HG02970 (cell line): ENCODE data around the gene PLA2G2C.

Source experiments
- ATAC-seq: cut with Tn5 transposase; IDR thresholded peaks from one replicate; pipeline ENCODE4 v1.9.1; 2021; ENCODE audit warnings: mild to moderate bottlenecking, moderate library complexity, moderate number of reproducible peaks; ENCODE audit not compliant: unreplicated experiment, low FRiP score

The PLA2G2C gene

DNA sequence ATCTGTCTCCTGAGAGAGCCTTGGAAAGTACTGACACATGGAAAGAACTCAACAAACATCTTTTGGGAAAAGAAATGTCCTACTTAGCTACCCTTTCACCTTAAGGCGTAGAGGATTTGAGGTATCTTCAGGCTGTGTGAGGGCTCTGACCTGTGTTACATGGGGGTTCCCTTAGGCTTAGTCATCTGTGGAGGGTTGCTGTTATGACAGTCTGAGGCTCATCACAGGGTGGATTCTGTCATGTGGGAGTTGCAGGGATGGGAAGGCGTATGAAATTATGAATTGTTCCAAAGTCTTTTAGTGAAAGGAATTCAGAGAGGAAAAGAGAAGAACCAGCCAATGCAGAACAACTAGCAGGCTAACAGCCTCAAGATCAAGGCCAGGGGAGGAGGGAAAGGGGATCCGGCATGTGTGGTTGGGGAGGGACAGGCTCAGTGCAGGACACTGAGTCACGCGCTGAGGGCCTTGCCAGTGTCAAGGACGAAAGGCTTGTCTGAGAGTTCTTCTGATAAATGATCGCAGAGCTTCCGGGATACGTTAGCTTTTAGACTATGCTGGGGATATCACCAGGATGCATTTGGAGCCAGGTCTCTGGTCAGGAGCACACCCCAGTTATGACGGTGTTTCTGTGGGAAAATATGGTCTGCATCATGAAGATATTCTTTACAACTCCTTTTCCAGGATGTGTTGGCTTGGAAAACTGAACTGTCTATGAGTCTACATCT, 24.6 kb upstream of the PLA2G2C start:
- ATAC-seq, result no peak

DNA sequence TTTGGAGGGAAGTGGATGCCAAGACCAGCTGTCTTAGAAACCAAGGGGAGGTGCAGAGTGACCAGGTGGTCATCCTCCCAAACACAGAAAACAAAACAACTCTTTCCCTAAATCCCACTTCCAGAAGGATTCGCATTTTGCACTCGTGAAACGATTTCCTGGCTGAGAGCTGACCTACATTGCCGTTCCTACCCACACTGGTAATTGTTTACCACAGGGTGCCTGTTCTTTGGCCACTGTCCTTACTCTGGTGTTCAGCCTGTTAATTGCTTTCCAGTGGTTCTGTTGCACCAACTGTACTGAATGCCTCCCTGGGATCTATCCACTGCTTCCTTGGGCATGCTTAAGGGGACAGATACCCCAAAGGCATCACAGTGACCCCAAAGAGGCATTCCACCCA, 23.2 kb upstream of the PLA2G2C start:
- no peak for ATAC-seq

DNA sequence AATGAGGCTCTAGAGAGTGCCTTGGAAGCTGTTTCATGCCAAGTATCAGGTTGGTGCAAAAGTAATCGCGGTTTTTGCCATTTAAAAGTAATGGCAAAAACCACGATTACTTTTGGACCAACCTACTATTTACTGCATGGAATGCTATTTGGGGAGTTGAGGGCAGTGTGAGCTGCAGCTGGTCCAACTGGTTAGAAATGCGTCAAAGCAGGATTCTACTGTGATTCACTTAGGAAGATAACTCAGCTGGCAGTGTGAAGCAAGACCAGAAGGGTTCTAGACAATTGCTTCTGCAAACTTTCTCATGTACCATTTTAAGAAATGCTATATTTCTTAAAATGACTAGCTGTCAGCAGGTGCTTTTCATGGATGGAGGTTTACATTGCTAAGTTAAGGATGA, 21.2 kb upstream of the PLA2G2C start:
- no peak for ATAC-seq

DNA sequence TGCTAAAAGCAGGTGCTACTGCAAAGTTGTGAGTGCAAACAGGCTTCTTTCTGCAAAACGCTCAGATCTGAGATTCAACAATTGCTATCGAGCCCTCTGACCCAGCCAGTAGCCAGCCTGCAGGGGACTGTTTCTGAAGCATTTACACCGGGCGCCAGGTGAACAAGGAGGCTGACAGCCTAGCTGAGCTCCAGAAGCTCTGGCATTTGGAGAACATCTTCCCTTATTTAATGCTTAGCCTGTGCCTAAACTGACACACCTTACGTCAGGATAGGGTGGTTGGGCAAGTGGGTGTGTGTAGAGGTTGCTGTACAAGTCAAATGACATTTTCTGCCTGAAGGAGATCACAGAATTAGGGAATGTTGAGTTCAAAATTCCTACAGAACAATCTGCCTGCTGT, 15.8 kb upstream of the PLA2G2C start:
- ATAC-seq, result no peak

DNA sequence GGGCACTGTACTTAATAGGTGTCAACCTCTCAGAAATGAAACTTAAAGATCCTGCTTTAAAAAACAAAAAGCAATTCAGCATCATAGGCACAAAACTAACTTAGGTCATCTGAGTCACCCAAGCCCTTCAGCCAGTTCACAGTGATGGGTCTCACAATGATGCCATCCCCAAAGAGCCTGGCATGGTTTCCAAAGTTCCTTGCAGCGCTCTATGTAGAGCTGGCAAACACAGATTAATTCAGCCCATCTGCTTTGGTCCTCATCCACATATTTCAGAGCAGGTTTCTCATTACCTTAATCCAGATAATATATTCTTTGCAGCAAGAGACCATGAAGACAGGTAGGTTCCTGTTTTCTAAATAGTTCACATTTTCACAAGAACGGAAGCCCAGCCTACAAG, 14.6 kb upstream of the PLA2G2C start:
- no peak for ATAC-seq

DNA sequence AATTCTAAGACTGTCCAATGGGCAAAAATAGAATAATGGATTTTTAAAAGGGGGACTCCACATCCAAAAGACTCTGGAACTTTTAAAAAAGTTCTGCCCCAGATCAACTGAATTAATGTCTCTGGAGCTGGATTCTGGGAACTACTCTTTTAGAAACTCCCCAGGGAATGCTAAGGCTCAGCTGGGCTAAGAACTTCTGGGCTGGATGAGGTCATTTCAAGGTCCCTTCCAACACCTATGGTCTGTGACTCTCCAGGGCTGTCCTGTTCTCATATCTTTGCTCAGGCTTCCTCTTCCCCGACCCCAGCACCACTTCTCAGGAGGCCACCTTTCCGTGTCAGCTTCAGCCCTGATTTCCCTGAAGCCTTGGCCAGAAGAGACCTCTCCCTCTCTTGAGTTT, 13.5 kb upstream of the PLA2G2C start:
- ATAC-seq, result no peak

DNA sequence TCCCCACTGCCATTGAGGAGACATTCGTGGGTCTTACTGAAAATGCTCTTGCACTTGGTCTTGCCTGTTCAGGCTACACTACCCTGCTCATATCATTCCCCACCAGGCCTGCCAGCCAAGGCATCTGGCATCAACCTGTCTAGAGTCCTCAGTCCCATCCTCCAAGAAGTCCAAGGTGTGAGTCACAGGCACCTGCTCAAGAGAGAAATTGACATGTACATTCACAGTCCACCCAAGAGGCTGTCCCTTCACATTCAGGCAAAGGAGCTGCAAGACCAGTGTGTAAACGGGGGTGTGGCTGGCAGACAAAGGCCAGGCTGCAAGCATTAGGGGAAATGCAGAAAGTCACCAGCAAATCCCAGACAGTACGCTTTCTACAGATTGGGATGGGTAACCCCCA, 13.1 kb upstream of the PLA2G2C start:
- ATAC-seq, result no peak

DNA sequence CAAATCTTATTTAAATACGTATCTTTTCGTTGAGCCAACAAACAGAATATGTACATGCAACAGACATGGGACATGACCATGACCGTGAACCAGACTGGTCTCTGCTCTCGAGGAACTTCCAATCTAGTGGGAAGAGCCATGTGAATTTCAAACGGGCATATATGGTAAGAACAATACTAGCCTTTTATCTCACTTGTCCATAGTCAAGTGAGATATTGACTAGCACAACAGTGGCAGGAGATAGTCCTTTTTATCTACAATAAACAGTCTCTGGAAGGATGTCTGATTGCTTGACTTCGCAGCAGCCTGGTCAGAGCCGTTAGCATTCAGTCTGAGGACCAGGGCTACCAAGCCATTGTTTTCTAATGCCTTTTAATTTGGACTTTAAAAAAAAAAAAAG, 12.6 kb upstream of the PLA2G2C start:
- ATAC-seq, result no peak

DNA sequence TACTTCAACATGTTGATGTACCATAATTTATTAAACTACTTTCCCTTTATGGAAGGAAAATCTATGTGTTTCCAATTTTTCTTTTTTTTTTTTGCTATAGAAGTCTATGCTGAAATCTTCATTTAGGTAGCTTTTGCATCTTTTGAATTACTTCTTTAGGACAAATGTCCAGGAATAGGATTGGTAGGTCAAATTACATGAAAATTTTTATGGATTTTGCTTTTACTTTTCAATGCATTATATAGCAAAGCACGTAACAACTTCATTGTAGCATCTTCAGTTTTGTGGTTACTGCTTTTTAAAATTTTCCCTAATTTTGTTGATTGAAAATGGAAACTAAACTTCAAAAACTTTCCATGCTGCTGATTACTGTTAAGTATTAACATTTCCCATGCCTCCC, 12.0 kb upstream of the PLA2G2C start:
- no peak for ATAC-seq

DNA sequence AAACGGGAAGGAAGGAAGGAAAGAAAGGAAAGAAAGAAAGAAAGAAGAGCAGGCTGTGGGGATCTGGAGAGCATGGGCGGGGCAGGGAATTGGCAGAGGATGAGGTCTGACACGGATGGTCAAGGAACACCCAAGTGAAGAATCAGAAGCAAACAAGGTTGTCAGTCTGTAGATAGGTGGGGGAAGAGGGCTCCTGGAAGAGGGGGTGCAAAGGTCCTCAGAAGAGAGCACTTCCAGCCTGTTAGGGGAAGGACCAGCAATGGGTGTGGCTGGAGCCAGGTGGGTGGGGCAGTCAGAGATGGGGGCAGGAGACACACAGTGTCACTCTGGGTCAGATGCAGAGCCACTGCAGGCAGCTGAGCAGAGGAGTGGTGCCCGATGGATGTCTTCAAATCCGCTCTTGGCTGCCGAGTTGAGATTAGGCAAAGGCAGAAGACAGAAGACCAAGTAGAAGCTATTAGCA, 11.0 kb upstream of the PLA2G2C start:
- no peak for ATAC-seq

DNA sequence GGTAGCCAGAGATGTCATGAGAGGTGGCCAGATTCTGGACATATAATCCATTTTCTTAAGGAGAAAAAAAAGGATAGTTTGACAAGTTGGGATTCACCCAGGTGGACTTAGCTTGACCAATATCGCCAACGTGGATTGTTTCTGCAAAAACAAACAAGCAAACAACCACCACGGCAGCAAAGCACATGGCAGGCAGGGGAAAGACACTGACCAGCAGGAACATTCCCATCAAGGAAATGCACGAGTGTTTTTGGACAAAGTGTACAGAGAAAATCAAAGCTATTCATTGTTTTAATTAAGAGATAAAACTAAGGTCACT, 9.1 kb upstream of the PLA2G2C start:
- no peak for ATAC-seq

DNA sequence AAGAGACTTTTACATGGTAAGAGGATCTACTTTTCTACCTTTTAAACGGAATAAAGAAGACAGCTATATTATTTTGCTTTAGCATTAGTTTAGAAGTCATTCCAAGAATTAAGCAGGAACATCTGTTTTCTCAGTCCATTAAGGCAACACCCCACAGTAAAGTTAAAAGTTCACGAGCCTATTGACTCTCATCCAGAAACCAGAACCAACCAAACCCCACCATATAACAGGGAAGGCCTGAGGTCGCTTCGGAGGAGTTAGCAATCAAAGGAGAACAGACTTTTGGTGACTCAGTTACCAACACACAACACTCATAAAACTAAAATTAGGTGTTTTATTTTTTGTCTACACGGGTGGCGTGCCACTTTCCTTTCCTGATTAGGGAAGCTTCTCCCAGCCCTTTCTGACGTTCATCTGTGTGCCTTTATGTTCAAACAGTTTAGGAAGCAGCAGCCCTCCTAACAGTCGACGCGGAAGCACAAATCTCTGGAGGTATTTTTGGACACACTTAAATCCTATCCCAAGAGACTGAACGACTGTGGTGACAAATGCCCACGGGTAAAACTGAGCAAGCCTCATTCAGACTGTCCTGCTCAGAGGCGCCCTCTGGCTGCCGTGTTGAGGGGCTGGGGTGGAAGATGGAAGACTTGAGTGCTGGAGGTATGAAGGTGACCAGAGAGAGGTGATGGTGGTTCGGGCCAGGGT, 8.6 kb upstream of the PLA2G2C start:
- ATAC-seq, result no peak

DNA sequence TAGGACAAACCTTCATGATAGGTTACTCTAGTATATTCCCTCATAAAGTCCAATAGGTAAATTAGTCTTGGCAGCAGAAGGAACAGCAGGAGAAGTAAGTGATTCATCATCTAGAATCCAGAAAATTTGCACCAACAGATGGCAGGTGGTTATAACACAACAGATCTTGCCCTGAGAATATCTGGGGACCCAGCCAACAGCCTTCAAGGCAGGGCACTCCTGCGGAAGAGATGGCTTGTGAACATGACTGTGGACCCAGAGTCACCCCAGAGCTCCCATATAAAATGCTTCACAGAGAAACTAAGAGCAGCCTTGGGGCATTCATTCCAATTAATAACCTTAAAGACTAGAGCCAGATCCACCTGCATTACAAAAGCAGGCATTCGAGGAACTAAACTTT, 7.9 kb upstream of the PLA2G2C start:
- no peak for ATAC-seq

DNA sequence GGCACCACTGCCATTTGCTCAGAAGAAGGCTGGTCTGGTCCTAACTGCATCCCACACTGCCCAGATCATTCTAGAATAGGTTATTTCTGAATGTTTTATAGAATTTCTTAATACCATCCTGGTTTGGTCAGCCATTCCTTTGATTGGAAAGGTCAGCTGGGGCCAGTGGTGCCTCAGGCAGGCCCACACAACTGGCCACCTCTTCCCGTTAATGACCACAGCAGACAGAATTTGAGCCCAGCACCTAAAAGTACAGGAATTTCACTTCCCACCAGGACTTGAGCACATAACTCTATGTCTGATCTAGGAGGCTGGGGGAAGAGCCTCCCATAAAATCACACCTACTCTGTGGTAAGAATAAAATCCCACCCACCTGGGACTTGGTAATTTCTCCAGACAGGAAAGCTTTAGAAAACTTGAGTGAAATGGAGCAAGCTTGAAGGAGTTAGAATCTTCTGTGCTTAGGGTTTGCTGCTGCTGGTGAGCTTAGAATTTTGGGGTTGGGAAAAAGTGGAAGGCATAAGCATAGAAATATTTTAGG, 6.6 kb upstream of the PLA2G2C start:
- ATAC-seq, result no peak

DNA sequence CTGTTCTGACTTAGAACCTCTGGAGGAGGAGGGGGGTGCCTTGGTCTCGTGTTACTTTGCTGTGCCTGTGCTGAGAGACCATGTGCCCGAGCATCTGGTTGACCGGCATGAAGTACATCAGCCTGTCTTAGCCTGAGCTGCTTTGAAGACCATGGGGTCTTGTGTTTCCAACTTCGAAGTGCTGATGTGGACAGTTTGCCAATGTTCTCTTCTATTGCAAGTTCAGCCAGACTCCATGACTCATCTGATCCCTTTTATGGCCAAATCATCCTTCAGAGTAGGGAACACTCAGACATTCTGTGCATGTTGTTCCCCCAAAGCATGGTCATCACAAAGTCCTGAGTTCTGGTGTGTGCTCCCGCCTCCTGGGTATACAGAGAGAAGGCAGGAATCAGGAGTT, 6.0 kb upstream of the PLA2G2C start:
- no peak for ATAC-seq

DNA sequence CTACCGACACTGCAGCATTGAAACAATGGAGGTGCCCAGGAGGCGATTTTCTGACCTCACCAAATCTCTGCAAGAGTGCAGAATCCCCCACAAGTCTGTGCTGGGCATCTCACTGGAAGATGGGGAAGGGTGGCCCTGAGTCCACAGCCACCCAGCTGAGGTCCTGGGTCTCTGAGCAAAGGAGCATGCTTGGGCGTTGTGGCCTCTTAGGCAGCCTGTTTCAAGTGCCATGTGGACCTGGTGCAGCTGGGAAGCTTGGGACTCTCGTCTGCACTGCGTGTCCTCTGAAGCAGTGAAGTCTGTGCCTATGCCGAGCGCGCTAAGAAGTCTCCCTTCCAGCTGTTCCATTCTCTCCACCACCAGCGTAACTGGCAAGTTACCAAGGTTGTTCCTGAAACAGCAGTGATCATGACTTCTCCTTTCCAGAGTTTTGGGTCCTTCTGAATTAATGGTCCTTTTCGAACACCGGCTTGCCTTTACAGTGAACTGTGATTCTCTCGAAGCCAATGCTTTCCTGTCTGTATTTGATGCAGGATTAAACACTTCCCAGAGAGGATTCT, 5.0 kb upstream of the PLA2G2C start:
- no peak for ATAC-seq

DNA sequence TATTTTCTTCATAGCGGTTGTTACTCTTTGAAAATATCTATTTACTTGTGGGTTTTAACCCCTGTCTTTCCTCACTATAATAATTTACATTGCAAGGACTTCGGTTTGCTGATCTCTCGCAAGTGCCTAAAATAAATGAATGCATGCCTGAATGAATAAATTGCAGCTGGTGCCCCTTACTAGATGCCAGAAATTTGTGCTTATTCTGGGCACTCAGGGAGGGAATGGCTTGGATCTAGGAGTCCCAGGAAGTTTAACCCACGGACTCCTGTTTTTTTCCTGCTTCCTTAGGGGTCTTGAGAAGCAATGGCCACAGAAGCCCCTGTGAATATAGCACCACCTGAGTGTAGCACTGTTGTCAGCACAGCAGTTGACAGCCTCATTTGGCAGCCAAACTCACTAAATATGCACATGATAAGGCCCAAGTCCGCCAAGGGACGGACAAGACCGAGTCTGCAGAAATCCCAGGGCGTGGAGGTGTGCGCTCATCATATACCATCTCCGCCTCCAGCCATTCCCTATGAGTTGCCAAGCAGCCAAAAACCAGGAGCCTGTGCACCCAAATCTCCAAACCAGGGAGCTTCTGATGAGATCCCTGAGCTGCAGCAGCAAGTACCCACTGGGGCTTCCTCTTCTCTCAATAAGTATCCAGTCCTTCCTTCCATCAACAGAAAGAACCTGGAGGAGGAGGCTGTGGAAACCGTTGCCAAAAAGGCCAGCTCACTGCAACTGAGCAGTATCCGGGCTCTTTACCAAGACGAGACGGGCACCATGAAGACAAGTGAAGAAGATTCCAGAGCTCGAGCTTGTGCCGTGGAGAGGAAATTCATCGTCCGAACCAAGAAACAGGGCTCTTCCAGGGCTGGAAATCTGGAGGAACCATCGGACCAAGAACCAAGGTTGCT, 4.2 kb upstream of the PLA2G2C start:
- ATAC-seq, result no peak

DNA sequence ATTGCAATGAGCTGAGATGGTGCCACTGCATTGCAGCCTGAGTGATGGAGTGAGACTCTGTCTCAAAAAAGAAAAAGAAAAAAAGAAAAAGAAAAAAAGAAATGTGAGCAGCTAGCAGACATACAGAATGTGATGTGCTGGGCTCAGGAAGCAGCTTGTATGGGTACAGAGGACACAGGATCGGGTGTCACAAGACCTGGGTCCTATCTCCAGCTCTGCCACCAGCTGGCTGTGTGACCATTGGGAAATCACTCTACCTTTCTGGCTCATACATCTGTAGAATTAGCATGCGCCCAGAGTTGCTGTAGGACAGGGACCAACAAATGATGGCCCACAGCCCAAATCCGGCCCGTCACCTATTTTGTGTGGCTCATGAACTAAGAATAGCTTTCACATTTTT, 3.3 kb upstream of the PLA2G2C start:
- no peak for ATAC-seq

DNA sequence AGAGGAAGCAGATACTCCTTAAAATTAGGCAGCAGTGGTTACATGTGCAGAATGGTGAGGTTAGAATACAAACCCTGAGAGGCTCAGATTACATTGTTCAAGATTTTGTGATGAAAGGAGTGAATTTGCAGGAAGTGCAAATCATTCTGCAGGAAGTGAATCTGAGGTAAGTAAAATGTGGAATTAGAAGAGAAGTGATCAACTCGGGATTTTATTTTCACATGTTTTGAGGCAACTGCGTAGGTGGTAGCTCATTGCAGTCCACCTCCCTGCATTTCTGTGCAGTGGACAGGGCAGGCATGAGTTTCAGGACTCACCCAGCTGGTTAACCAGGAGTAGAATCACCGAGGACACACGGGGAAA, 2.1 kb upstream of the PLA2G2C start:
- no peak for ATAC-seq

DNA sequence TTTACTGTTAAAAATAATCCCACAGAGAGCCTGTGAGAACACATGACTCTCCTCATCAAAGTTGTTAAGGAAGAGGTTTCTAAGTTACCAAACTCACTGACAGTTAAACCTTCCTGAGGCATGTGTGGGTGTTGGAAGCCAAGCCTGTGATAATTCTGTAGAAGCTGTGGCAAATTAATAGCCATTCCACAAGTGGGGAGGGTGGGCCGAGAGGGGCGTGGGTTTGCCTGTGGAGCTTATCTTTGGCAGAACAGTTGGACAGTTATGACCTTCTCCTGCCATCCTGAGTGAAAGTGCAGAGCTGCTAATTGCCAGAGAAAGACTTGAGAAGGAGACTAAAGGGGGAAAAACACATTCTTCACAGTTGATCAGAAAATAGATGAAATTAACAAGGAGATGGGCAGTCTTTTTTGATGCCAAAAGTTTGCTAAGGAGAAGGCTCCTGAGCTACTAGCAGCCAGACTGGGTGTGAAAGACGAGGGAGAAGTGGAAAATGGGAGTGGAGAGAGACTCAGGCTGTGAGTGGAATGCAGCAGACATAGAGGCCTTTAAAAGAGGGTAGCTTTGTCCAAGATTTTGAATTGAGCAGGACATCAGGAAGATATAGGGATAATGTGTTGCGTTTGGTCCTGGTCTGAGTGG, 1.6 kb upstream of the PLA2G2C start:
- no peak for ATAC-seq
